HEK293 (cell line): ENCODE measurements around the gene MARCO.

Experiments used
- CTCF ChIA-PET: fragments of 350-600 bp; formaldehyde crosslinking; extraction: SDS; loops from one replicate; lab custom pipeline; 2021; ENCODE audit warnings: antibody characterized with exemption; lab: Yijun Ruan, JAX
- POLR2A ChIA-PET: fragments of 300-600 bp; formaldehyde crosslinking; extraction: SDS; loops from one replicate; lab custom pipeline; 2020; ENCODE audit warnings: antibody characterized with exemption, inconsistent platforms; lab: Yijun Ruan, JAX
- H3K27ac ChIP-seq: fragments of 200-500 bp; sonication (Bioruptor generic); 2 replicates; pipeline ENCODE4 v1.5.1; 2014; ENCODE audit warnings: low read depth, low read length, control low read depth, inconsistent platforms; ENCODE audit errors: extremely low read depth
- H3K36me3 ChIP-seq, 2 experiments: fragments of 200-500 bp in 1 of 2; sonication (Bioruptor generic) in 1 of 2; 1 replicate in 1 of 2; 2 replicates in 1 of 2; pipeline ENCODE4 v1.5.1; 2014 to 2017; ENCODE audit warnings: inconsistent platforms in 2 of 2, low read length in 2 of 2; ENCODE audit not compliant: control insufficient read depth in 2 of 2, insufficient read depth in 1 of 2
- H3K4me1 ChIP-seq: fragments of 200-500 bp; sonication (Bioruptor generic); 2 replicates; pipeline ENCODE4 v1.5.1; 2014; ENCODE audit warnings: mild to moderate bottlenecking, low read length, inconsistent platforms; ENCODE audit not compliant: control insufficient read depth, insufficient read depth
- H3K4me3 ChIP-seq: 2 replicates; pipeline ENCODE4 v1.5.1; 2011; ENCODE audit warnings: low read depth, mild to moderate bottlenecking, control low read depth, low read length, moderate library complexity
- H3K9me3 ChIP-seq: fragments of 200-500 bp; sonication (Bioruptor generic); 2 replicates; pipeline ENCODE4 v1.5.1; 2014; ENCODE audit warnings: low read depth, low read length, inconsistent platforms; ENCODE audit not compliant: control insufficient read depth, insufficient read depth
- GFI1B ChIP-seq: fragments of 450-650 bp; formaldehyde crosslinking; IDR thresholded peaks from 2 replicates; pipeline ENCODE4 v1.5.1; 2016; ENCODE audit warnings: missing biosample characterization, missing genetic modification characterization
- KLF8 ChIP-seq: fragments of 450-650 bp; formaldehyde crosslinking; IDR thresholded peaks from 2 replicates; pipeline ENCODE4 v1.5.1; 2016; ENCODE audit warnings: missing biosample characterization, missing genetic modification characterization
- MZF1 ChIP-seq: fragments of 450-650 bp; formaldehyde crosslinking; IDR thresholded peaks from 2 replicates; pipeline ENCODE4 v1.5.1; 2017; ENCODE audit warnings: missing biosample characterization, missing genetic modification characterization, borderline replicate concordance
- REPIN1 ChIP-seq: fragments of 450-650 bp; formaldehyde crosslinking; IDR thresholded peaks from 2 replicates; pipeline ENCODE4 v1.5.1; 2017; ENCODE audit warnings: missing biosample characterization, missing genetic modification characterization, low read depth
- SETDB1 ChIP-seq: IDR thresholded peaks from one replicate; pipeline ENCODE4 v1.6.1; 2017; ENCODE audit warnings: mild to moderate bottlenecking, low read length, moderate library complexity, mixed read lengths; ENCODE audit not compliant: insufficient read length
- SP2 ChIP-seq: fragments of 450-650 bp; formaldehyde crosslinking; IDR thresholded peaks from 2 replicates; pipeline ENCODE4 v1.5.1; 2016; ENCODE audit warnings: missing biosample characterization, missing genetic modification characterization
- ZBTB26 ChIP-seq: fragments of 450-650 bp; formaldehyde crosslinking; optimal IDR thresholded peaks from 2 replicates; pipeline ENCODE3; 2016; ENCODE audit warnings: missing biosample characterization, mild to moderate bottlenecking, missing genetic modification characterization
- ZFP37 ChIP-seq: fragments of 450-650 bp; formaldehyde crosslinking; IDR thresholded peaks from 2 replicates; pipeline ENCODE4 v1.5.1; 2016; ENCODE audit warnings: missing biosample characterization, missing genetic modification characterization
- ZNF174 ChIP-seq: fragments of 450-650 bp; formaldehyde crosslinking; IDR thresholded peaks from 2 replicates; pipeline ENCODE4 v1.5.0; 2017; ENCODE audit warnings: missing biosample characterization, mild to moderate bottlenecking, missing genetic modification characterization
- ZNF175 ChIP-seq: fragments of 450-650 bp; formaldehyde crosslinking; IDR thresholded peaks from 2 replicates; pipeline ENCODE4 v1.5.1; 2016; ENCODE audit warnings: missing biosample characterization, missing genetic modification characterization
- ZNF223 ChIP-seq: fragments of 450-650 bp; formaldehyde crosslinking; IDR thresholded peaks from 2 replicates; pipeline ENCODE4 v1.5.1; 2016; ENCODE audit warnings: missing biosample characterization, missing genetic modification characterization
- ZNF248 ChIP-seq: fragments of 450-650 bp; formaldehyde crosslinking; IDR thresholded peaks from 2 replicates; pipeline ENCODE4 v1.5.1; 2017; ENCODE audit warnings: missing biosample characterization, missing genetic modification characterization
- ZNF280D ChIP-seq: fragments of 450-650 bp; formaldehyde crosslinking; IDR thresholded peaks from 2 replicates; pipeline ENCODE4 v1.5.1; 2016; ENCODE audit warnings: missing biosample characterization, missing genetic modification characterization
- ZNF302 ChIP-seq: fragments of 450-650 bp; formaldehyde crosslinking; IDR thresholded peaks from 2 replicates; pipeline ENCODE4 v1.5.1; 2016; ENCODE audit warnings: missing biosample characterization, missing genetic modification characterization, low read depth
- ZNF366 ChIP-seq: fragments of 450-650 bp; formaldehyde crosslinking; conservative IDR thresholded peaks from 2 replicates; pipeline ENCODE4 v1.5.1; 2016; ENCODE audit warnings: missing biosample characterization, missing genetic modification characterization
- ZNF426 ChIP-seq: fragments of 450-650 bp; formaldehyde crosslinking; IDR thresholded peaks from 2 replicates; pipeline ENCODE4 v1.5.1; 2017; ENCODE audit warnings: missing biosample characterization, missing genetic modification characterization, mild to moderate bottlenecking, inconsistent platforms, moderate library complexity
- ZNF473 ChIP-seq: fragments of 450-650 bp; formaldehyde crosslinking; IDR thresholded peaks from 2 replicates; pipeline ENCODE4 v1.5.1; 2017; ENCODE audit warnings: missing biosample characterization, missing genetic modification characterization
- ZNF530 ChIP-seq: fragments of 450-650 bp; formaldehyde crosslinking; IDR thresholded peaks from 2 replicates; pipeline ENCODE4 v1.5.1; 2016; ENCODE audit warnings: low read depth, missing biosample characterization, missing genetic modification characterization
- ZNF544 ChIP-seq: fragments of 450-650 bp; formaldehyde crosslinking; IDR thresholded peaks from 2 replicates; pipeline ENCODE4 v1.5.0; 2017; ENCODE audit warnings: missing biosample characterization, missing genetic modification characterization
- ZNF558 ChIP-seq: fragments of 450-650 bp; formaldehyde crosslinking; IDR thresholded peaks from 2 replicates; pipeline ENCODE4 v1.5.1; 2016; ENCODE audit warnings: missing biosample characterization, missing genetic modification characterization
- ZNF660 ChIP-seq: fragments of 450-650 bp; IDR thresholded peaks from 2 replicates; pipeline ENCODE4 v1.5.1; 2018; ENCODE audit warnings: missing biosample characterization, mild to moderate bottlenecking, missing genetic modification characterization
- ZNF664 ChIP-seq: fragments of 450-650 bp; formaldehyde crosslinking; IDR thresholded peaks from 2 replicates; pipeline ENCODE4 v1.5.1; 2016; ENCODE audit warnings: missing biosample characterization, missing genetic modification characterization
- ZNF670 ChIP-seq: fragments of 450-650 bp; formaldehyde crosslinking; IDR thresholded peaks from 2 replicates; pipeline ENCODE4 v1.5.1; 2016; ENCODE audit warnings: missing biosample characterization, missing genetic modification characterization, low read depth
- ZNF76 ChIP-seq: fragments of 450-650 bp; formaldehyde crosslinking; IDR thresholded peaks from 2 replicates; pipeline ENCODE4; 2016; ENCODE audit warnings: low read depth, missing biosample characterization, missing genetic modification characterization, borderline replicate concordance
- ZNF768 ChIP-seq: fragments of 450-650 bp; formaldehyde crosslinking; IDR thresholded peaks from 2 replicates; pipeline ENCODE4 v1.5.1; 2018; ENCODE audit warnings: missing biosample characterization, mild to moderate bottlenecking, missing genetic modification characterization
- TF ChIP-seq, protein P1 (sequence below): IDR thresholded peaks from 2 replicates; pipeline ENCODE4 v1.6.1; 2011; ENCODE audit warnings: mild to moderate bottlenecking, low read depth, low read length, borderline replicate concordance
- TF ChIP-seq, protein P2 (sequence below): fragments of 450-650 bp; formaldehyde crosslinking; IDR thresholded peaks from 2 replicates; pipeline ENCODE4 v1.5.1; 2017; ENCODE audit warnings: missing biosample characterization, mild to moderate bottlenecking, missing genetic modification characterization, moderate library complexity
- TF ChIP-seq, protein P3 (sequence below): fragments of 450-650 bp; formaldehyde crosslinking; IDR thresholded peaks from 2 replicates; pipeline ENCODE4; 2016; ENCODE audit warnings: missing biosample characterization, missing genetic modification characterization

MARCO gene

DNA sequence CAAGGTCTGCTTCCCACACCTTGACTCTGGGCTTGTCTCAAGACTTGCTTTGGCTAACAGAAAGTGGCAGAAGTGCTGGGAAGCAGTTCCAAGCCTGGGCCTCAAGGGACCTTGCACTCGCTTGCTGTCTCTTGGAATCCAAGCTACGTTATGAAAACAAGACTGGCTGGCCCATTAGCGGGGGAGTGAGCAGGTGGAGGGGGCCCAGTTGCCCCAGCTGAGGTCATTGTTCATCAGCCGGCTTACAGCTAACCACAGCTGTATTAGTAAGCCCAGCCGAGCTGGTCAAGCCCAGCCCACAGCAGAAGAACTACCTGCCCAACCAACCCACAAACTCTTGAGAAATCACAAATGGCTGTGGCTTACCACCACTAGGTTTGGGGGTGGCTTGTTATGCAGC lies 63.1 kb downstream of the MARCO start:
- Histone ChIP-seq H3K27ac (no peak overlapping the region), H3K4me3 (no peak overlapping the region), H3K4me1 (no peaks in the 10 kb centered on the region), H3K36me3 (no peaks in the 10 kb centered on the region), H3K9me3 (no peaks in the 10 kb centered on the region; the same call in 1 of the 2 replicates)
- ChIA-PET CTCF (interaction anchor here (1.2 kb wide), 1 partner anchor 123 kb away, joined by 4 read pairs; no protein-coding TSS in a partner anchor), POLR2A (no interaction called here)
- TF ChIP-seq ZNF664 (tag by site-specific recombination) (no peak), ZNF670 (tag by site-specific recombination) (no peak), ZNF768 (tag by site-specific recombination) (no peak), ZNF660 (tag by site-specific recombination) (no peak), REPIN1 (no peak), ZNF544 (tag by site-specific recombination) (no peak), ZNF366 (tag by site-specific recombination) (no peak), ZNF175 (tag by site-specific recombination) (no peak), ZNF280D (tag by site-specific recombination) (no peak)
- TF ChIP-seq, protein P1, sequence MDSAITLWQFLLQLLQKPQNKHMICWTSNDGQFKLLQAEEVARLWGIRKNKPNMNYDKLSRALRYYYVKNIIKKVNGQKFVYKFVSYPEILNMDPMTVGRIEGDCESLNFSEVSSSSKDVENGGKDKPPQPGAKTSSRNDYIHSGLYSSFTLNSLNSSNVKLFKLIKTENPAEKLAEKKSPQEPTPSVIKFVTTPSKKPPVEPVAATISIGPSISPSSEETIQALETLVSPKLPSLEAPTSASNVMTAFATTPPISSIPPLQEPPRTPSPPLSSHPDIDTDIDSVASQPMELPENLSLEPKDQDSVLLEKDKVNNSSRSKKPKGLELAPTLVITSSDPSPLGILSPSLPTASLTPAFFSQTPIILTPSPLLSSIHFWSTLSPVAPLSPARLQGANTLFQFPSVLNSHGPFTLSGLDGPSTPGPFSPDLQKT: no peak

DNA sequence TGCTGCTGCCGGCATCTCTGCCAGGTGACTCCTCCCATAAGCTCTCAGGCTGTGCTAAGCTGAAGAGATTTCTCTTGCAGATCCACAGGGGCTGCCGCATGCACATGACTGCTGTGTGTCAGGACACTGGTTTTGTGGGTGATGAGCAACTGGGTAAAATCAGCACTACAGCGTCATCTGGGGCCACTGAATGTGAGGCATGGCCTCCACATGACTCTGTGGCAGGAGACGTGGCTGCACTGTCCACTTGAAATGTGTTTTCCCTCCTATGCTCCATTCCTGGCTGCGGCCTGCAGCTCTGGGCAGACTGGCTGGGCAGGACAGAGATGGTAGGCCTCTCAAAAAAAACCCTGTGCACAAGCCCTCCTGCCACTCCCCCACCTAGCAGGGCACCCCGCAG lies 63.6 kb downstream of the MARCO start:
- Histone ChIP-seq H3K9me3 (no peaks in the 10 kb centered on the region; the same call in 1 of the 2 replicates), H3K4me1 (no peaks in the 10 kb centered on the region), H3K36me3 (no peaks in the 10 kb centered on the region), H3K4me3 (no peak overlapping the region), H3K27ac (no peak overlapping the region)
- ChIA-PET POLR2A (no interaction called here), CTCF (no interaction called here)
- TF ChIP-seq ZNF426 (no peak), ZNF302 (tag by site-specific recombination) (no peak), MZF1 (tag by site-specific recombination) (no peak), ZNF76 (tag by site-specific recombination) (no peak), ZNF223 (tag by site-specific recombination) (no peak), SP2 (no peak), ZNF558 (tag by site-specific recombination) (no peak), ZNF248 (tag by site-specific recombination) (no peak), ZNF473 (no peak), GFI1B (tag by site-specific recombination) (no peak), KLF8 (tag by site-specific recombination) (no peak), ZNF530 (tag by site-specific recombination) (no peak), SETDB1 (no peak), ZFP37 (tag by site-specific recombination) (no peak), ZNF174 (tag by site-specific recombination) (no peak), ZBTB26 (tag by site-specific recombination) (no peak)
- TF ChIP-seq, protein P2, sequence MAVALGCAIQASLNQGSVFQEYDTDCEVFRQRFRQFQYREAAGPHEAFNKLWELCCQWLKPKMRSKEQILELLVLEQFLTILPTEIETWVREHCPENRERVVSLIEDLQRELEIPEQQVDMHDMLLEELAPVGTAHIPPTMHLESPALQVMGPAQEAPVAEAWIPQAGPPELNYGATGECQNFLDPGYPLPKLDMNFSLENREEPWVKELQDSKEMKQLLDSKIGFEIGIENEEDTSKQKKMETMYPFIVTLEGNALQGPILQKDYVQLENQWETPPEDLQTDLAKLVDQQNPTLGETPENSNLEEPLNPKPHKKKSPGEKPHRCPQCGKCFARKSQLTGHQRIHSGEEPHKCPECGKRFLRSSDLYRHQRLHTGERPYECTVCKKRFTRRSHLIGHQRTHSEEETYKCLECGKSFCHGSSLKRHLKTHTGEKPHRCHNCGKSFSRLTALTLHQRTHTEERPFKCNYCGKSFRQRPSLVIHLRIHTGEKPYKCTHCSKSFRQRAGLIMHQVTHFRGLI (tag by site-specific recombination): no peak
- TF ChIP-seq, protein P3, sequence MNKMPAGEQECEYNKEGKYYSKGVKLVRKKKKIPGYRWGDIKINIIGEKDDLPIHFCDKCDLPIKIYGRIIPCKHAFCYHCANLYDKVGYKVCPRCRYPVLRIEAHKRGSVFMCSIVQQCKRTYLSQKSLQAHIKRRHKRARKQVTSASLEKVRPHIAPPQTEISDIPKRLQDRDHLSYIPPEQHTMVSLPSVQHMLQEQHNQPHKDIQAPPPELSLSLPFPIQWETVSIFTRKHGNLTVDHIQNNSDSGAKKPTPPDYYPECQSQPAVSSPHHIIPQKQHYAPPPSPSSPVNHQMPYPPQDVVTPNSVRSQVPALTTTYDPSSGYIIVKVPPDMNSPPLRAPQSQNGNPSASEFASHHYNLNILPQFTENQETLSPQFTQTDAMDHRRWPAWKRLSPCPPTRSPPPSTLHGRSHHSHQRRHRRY (tag by site-specific recombination): no peak
